HepG2 (cell line): Measurements from ENCODE around the gene CRYBA2. TPM values are rescaled to one million over a fixed set of nuclear protein-coding genes. Genes with fewer than 3 reads are reported as not detected.

ENCODE experiments used
- GLMP ChIP-seq: sonication (generic); formaldehyde crosslinking; IDR thresholded peaks from 2 replicates; pipeline ENCODE4 v1.9.0; 2021; ENCODE audit warnings: missing genetic modification reagents, mild to moderate bottlenecking, borderline replicate concordance
- HMGXB3 ChIP-seq: sonication (generic); formaldehyde crosslinking; IDR thresholded peaks from 2 replicates; pipeline ENCODE4 v1.4.0; 2020; ENCODE audit warnings: missing genetic modification reagents, borderline replicate concordance
- HNF1B ChIP-seq: sonication (generic); formaldehyde crosslinking; IDR thresholded peaks from 2 replicates; pipeline ENCODE4 v1.5.1; 2020; ENCODE audit warnings: mild to moderate bottlenecking, moderate library complexity, missing genetic modification reagents
- JUND ChIP-seq: sonication (generic); formaldehyde crosslinking; IDR thresholded peaks from 2 replicates; pipeline ENCODE4 v1.8.0; 2022; ENCODE audit warnings: mild to moderate bottlenecking, missing genetic modification reagents
- NONO ChIP-seq, 2 experiments: fragments of 450-650 bp in 1 of 2; sonication (generic) in 1 of 2; formaldehyde crosslinking in 1 of 2; IDR thresholded peaks in 1 of 2; conservative IDR thresholded peaks in 1 of 2; 2 replicates each; pipeline versions ENCODE4 v1.6.1 to v1.8.0; 2017 to 2022; ENCODE audit warnings: mild to moderate bottlenecking in 1 of 2, missing genetic modification reagents in 1 of 2, moderate library complexity in 1 of 2
- POLR2A ChIP-seq, 2 experiments: IDR thresholded peaks; 2 replicates each; pipeline ENCODE4 v1.6.1; 2011; ENCODE audit warnings: low read depth in 2 of 2, low read length in 2 of 2, mild to moderate bottlenecking in 1 of 2, moderate library complexity in 1 of 2; ENCODE audit not compliant: insufficient read depth in 1 of 2
- ZNF12 ChIP-seq: sonication (generic); formaldehyde crosslinking; IDR thresholded peaks from 2 replicates; pipeline ENCODE4 v1.5.0; 2020; ENCODE audit warnings: missing genetic modification reagents
- ZNF180 ChIP-seq: sonication (generic); formaldehyde crosslinking; IDR thresholded peaks from 2 replicates; pipeline ENCODE4 v1.4.0; 2020; ENCODE audit warnings: low read depth, missing genetic modification reagents, borderline replicate concordance
- ZNF205 ChIP-seq: IDR thresholded peaks from 2 replicates; pipeline ENCODE4 v1.6.1; 2018; ENCODE audit warnings: missing biosample characterization, missing genetic modification reagents
- ZNF646 ChIP-seq: sonication (generic); formaldehyde crosslinking; IDR thresholded peaks from 2 replicates; pipeline ENCODE4 v1.9.0; 2021; ENCODE audit warnings: mild to moderate bottlenecking, missing genetic modification reagents
- polyA plus RNA-seq, 8 experiments: library from polyadenylated mRNA; depleted of rRNA in 3 of 8; stranded (reverse) in 7 of 8; unstranded in 1 of 8; fragments of >200 nt; fragmentation: Illumina TruSeq in 4 of 8; extraction: Trizol in 4 of 8; gene quantifications; 2 replicates each; pipeline versions ENCODE4 v1.2.1 to v1.2.3, GENCODE V29; 2011 to 2016; ENCODE audit warnings: low read depth in 4 of 8, missing spikeins in 1 of 8, mixed read lengths in 1 of 8; ENCODE audit not compliant: insufficient read depth in 1 of 8
- total RNA-seq, 5 experiments: library from RNA; depleted of rRNA; stranded (reverse); fragments of >200 nt; fragmentation: Illumina TruSeq; extraction: Trizol; gene quantifications; 2 replicates each; pipeline ENCODE4 v1.2.3, GENCODE V29; 2016; ENCODE audit warnings: low read depth in 1 of 5

The CRYBA2 gene
- total and polyA plus RNA-seq, 2 of the 13 experiments (the other 11 are each of a cell fraction or from before 2014, with no cell fraction given): not detected

GRCh38 chr2:218962859-218963492 lies 30.2 kb downstream of the CRYBA2 start (continued):
- TF ChIP-seq HMGXB3 (CRISPR knock-in tag): peak; percentile 88
- TF ChIP-seq NONO (IDR thresholded peaks at IDR 0.05): no peak
- 0 out of 2 replicates have a peak, but pooled peaks have one; percentile 28 for TF ChIP-seq NONO (CRISPR knock-in tag; conservative IDR thresholded peaks at IDR 0.05)
- TF ChIP-seq ZNF205 (CRISPR knock-in tag): peak; percentile 83
- no peak for TF ChIP-seq ZNF180 (CRISPR knock-in tag)
- no peak for TF ChIP-seq GLMP (CRISPR knock-in tag)
- peak; percentile 88 for TF ChIP-seq ZNF12 (CRISPR knock-in tag)
- TF ChIP-seq HNF1B (CRISPR knock-in tag): no peak
- TF ChIP-seq JUND (CRISPR knock-in tag): no peak
- peak; percentile 33; the same call in 1 of the 2 replicates for TF ChIP-seq ZNF646 (CRISPR knock-in tag)
- TF ChIP-seq POLR2A (IDR thresholded peaks at IDR 0.05; ENCODE audit: insufficient read depth in 1 of 2, low read depth in 2 of 2, low read length in 2 of 2): no peak
